Measurements from ENCODE around the gene UNC80. TPM values are rescaled to one million over a fixed set of nuclear protein-coding genes. Genes with fewer than 3 reads are reported as not detected.

UNC80 gene
- total RNA-seq, 1 experiment from 2014 or later = 0.48 TPM

GRCh38 chr2:209726311-209726710 lies 45.3 kb upstream of the UNC80 start:
- Mint-ChIP-seq H3K4me3 (no peak overlapping the region), H3K27me3 (ENCODE audit: low read depth) (no peaks in the 10 kb centered on the region), H3K9me3 (no peaks in the 10 kb centered on the region), H3K27ac (no peak overlapping the region), H3K4me1 (peaks cover 3% of the 10 kb centered on the region; the same call in 1 of the 2 replicates), H3K36me3 (no peaks in the 10 kb centered on the region)
- ATAC-seq (no peak), DNase-seq (ENCODE audit: low spot score) (no peak)
- no peak for TF ChIP-seq MXD4 (CRISPR knock-in tag; IDR thresholded peaks at IDR 0.05; ENCODE audit: borderline replicate concordance)
- TF ChIP-seq SMAD3 (CRISPR knock-in tag; IDR thresholded peaks at IDR 0.05; ENCODE audit: borderline replicate concordance) = no peak
- no peak for TF ChIP-seq ZNF425 (CRISPR knock-in tag; conservative IDR thresholded peaks at IDR 0.05)
- no peak for TF ChIP-seq TEAD4 (CRISPR knock-in tag; IDR thresholded peaks at IDR 0.05)
- TF ChIP-seq JUN (CRISPR knock-in tag; IDR thresholded peaks at IDR 0.05) = no peak
- no peak for TF ChIP-seq GTF2I (CRISPR knock-in tag; conservative IDR thresholded peaks at IDR 0.05)
- TF ChIP-seq TEAD1 (CRISPR knock-in tag; IDR thresholded peaks at IDR 0.05) = no peak
- no peak for TF ChIP-seq NFE2L1 (CRISPR knock-in tag; IDR thresholded peaks at IDR 0.05)
- TF ChIP-seq ZNF281 (CRISPR knock-in tag; IDR thresholded peaks at IDR 0.05) = no peak
- no peak for TF ChIP-seq MAX (CRISPR knock-in tag; IDR thresholded peaks at IDR 0.05)
- TF ChIP-seq ZBTB21 (CRISPR knock-in tag; IDR thresholded peaks at IDR 0.05; ENCODE audit: borderline replicate concordance) = no peak
- ChIA-PET POLR2A (no interaction called here), CTCF (no interaction called here)

- no peak for DNase-seq (ENCODE audit: low spot score)
- H3K27ac Mint-ChIP-seq = no peak overlapping the region
- H3K4me1 Mint-ChIP-seq = peaks cover 3% of the 10 kb centered on the region; the same call in 1 of the 2 replicates
- no peaks in the 10 kb centered on the region for H3K36me3 Mint-ChIP-seq
- H3K9me3 Mint-ChIP-seq = no peaks in the 10 kb centered on the region
- ChIA-PET CTCF (no interaction called here), POLR2A (no interaction called here)
- H3K27me3 Mint-ChIP-seq (ENCODE audit: low read depth) = no peaks in the 10 kb centered on the region
- no peak for ATAC-seq
- no peak overlapping the region for H3K4me3 Mint-ChIP-seq
- TF ChIP-seq NR3C1 (CRISPR knock-in tag; conservative IDR thresholded peaks at IDR 0.05; ENCODE audit: low read depth) (no peak), CTCF (IDR thresholded peaks at IDR 0.05) (no peak), ZMAT4 (CRISPR knock-in tag; IDR thresholded peaks at IDR 0.05) (no peak), ZNF416 (CRISPR knock-in tag; IDR thresholded peaks at IDR 0.05) (no peak), OVOL2 (CRISPR knock-in tag; IDR thresholded peaks at IDR 0.05; ENCODE audit: borderline replicate concordance) (no peak), ZNF425 (CRISPR knock-in tag; conservative IDR thresholded peaks at IDR 0.05) (no peak), ATF2 (CRISPR knock-in tag; IDR thresholded peaks at IDR 0.05; ENCODE audit: borderline replicate concordance, low read depth) (no peak), USF1 (CRISPR knock-in tag; IDR thresholded peaks at IDR 0.05) (no peak), FOXJ3 (CRISPR knock-in tag; IDR thresholded peaks at IDR 0.05; ENCODE audit: borderline replicate concordance) (no peak), ZBTB21 (CRISPR knock-in tag; IDR thresholded peaks at IDR 0.05; ENCODE audit: borderline replicate concordance) (no peak), ZNF423 (CRISPR knock-in tag; IDR thresholded peaks at IDR 0.05) (no peak), FOXP4 (CRISPR knock-in tag; IDR thresholded peaks at IDR 0.05) (no peak), JAZF1 (CRISPR knock-in tag; IDR thresholded peaks at IDR 0.05) (no peak)
Observed at GRCh38 chr2:209727077-209727476, 44.6 kb upstream of the UNC80 start.

All from WTC11 (cell line).